ENCODE measurements around the gene CHAF1B.

DNA sequence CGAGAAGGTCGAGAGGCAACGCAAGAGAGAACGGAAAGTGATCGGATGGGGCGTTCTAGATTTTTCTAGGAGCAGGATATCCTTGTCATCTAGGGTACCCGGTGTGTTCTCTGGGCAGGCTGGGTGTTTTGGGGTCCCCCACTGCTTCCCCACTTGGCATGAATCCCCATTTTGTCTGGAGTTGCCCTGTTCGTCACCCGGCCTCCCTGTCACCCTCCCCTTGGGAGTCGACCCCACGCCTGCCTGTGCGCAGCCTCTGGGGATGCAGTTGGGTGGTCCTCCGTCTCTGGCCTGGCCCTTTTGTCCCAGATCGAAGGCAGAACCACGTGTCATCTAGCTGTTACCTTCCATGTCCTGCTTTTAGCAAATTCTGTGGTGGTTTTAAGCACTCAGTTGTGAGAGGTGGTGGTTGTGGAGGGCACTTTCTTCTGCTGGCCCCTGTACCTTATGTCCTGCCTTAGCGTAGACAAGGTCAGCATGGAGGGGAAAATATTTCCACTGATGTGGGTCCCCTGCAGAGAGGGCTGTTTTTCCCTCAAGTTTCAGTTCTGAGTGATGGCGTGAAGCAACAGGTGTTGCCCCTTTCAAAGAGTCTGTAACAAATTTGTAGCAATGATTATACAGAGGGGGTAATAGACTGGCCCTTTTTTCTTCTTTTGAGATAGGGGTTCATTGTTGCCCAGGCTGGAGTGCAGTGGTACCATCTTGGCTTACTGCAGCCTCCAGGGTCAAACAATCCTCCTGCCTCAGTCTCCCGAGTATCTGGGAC lies 35.6 kb downstream of the CHAF1B start:
- TF ChIP-seq, protein P1, sequence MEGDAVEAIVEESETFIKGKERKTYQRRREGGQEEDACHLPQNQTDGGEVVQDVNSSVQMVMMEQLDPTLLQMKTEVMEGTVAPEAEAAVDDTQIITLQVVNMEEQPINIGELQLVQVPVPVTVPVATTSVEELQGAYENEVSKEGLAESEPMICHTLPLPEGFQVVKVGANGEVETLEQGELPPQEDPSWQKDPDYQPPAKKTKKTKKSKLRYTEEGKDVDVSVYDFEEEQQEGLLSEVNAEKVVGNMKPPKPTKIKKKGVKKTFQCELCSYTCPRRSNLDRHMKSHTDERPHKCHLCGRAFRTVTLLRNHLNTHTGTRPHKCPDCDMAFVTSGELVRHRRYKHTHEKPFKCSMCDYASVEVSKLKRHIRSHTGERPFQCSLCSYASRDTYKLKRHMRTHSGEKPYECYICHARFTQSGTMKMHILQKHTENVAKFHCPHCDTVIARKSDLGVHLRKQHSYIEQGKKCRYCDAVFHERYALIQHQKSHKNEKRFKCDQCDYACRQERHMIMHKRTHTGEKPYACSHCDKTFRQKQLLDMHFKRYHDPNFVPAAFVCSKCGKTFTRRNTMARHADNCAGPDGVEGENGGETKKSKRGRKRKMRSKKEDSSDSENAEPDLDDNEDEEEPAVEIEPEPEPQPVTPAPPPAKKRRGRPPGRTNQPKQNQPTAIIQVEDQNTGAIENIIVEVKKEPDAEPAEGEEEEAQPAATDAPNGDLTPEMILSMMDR (IDR thresholded peaks at IDR 0.05; ENCODE audit: borderline replicate concordance, extremely low read depth, low read length, poor library complexity, severe bottlenecking), result no peak
- TF ChIP-seq EZH2 (IDR thresholded peaks at IDR 0.05; ENCODE audit: borderline replicate concordance, low read depth, low read length, severe bottlenecking), result no peak
